Activated naive CD8-positive, alpha-beta T cell treated with anti-CD3 and anti-CD28 coated beads for 36 hours (primary cell): ENCODE measurements around the gene DHRSX. TPM values are rescaled to one million over a fixed set of nuclear protein-coding genes. Genes with fewer than 3 reads are reported as not detected.
"Not testable (repeated sequence)": the region's sequence is repeated elsewhere in the genome, so short reads cannot be mapped to it uniquely, and the experiment has no call there.

Source experiments
- DNase-seq: peaks from one replicate; pipeline ENCODE4 v3.0.0; 2021
- H3K27ac Mint-ChIP-seq: one replicate; pipeline ENCODE4 v1.8.0; 2022; ENCODE audit warnings: mild to moderate bottlenecking, moderate library complexity, mixed read lengths
- H3K27me3 Mint-ChIP-seq: one replicate; pipeline ENCODE4 v1.8.0; 2022; ENCODE audit warnings: mild to moderate bottlenecking, mixed read lengths
- H3K36me3 Mint-ChIP-seq: one replicate; pipeline ENCODE4 v1.8.0; 2021; ENCODE audit warnings: mild to moderate bottlenecking, mixed read lengths
- H3K4me1 Mint-ChIP-seq: one replicate; pipeline ENCODE4 v1.8.0; 2021; ENCODE audit warnings: mixed read lengths
- H3K4me3 Mint-ChIP-seq: one replicate; pipeline ENCODE4 v1.8.0; 2022; ENCODE audit warnings: mild to moderate bottlenecking, moderate library complexity, mixed read lengths
- H3K9me3 Mint-ChIP-seq: one replicate; pipeline ENCODE4 v1.8.0; 2022; ENCODE audit warnings: mixed read lengths
- total RNA-seq, 2 experiments: library from RNA; stranded (reverse); gene quantifications; one replicate each; pipeline ENCODE4 v1.2.3, GENCODE V29; 2021

DHRSX gene
- total RNA-seq, 2 experiments from 2014 or later, result 18.2 to 19.7 TPM

DNA sequence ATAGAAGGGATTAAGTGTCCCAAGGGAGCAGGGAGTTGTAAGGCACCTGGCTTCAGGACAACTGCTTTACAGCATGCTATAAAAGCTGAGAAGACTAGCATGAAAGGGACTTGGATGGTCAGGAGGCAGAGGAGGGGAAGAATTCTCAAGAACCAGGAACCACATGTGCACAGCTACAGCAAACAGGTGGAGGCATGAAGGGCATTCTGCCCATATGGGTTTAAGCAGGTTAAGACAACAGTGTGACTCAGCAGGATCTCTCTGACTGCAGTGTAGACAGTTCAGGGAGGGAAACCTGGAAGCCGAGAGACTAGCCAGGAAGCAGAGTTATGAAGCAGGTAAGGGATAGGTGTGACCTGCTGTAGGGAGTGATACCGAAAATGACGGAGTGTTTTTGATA lies 117.0 kb downstream of the DHRSX start:
- Mint-ChIP-seq H3K27ac (no peak overlapping the region), H3K27me3 (no peaks in the 10 kb centered on the region), H3K4me1 (no peaks in the 10 kb centered on the region), H3K9me3 (no peaks in the 10 kb centered on the region), H3K4me3 (no peak overlapping the region), H3K36me3 (peaks cover 9% of the 10 kb centered on the region)
- no peak for DNase-seq

GRCh38 chrX:2383144-2383543 lies 117.6 kb downstream of the DHRSX start:
- Mint-ChIP-seq H3K9me3 (no peaks in the 10 kb centered on the region), H3K4me3 (no peak overlapping the region), H3K27ac (no peak overlapping the region), H3K36me3 (peaks cover 10% of the 10 kb centered on the region), H3K27me3 (no peaks in the 10 kb centered on the region), H3K4me1 (no peaks in the 10 kb centered on the region)
- no peak for DNase-seq

DNA sequence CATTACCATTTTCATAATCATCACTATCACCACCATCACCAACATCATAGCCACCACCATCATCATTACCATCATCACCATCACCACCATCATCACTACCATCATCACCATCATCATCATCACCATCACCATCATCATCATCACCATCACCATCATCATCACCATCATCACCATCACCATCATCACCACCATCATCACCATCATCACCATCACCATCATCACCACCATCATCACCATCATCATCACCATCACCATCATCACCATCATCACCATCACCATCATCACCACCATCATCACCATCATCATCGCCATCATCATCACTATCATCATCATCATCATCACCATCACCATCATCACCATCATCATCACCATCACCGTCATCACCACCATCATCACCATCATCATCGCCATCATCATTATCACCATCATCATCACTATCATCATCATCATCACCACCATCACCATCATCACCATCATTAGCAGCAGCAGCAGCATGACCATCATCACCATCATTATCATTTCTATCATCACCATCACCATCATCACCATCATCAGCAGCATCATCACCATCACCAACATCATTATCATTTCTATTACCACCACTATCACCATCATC lies 118.2 kb downstream of the DHRSX start:
- not testable (repeated sequence) for DNase-seq, H3K27ac Mint-ChIP-seq, H3K27me3 Mint-ChIP-seq, H3K4me1 Mint-ChIP-seq, H3K9me3 Mint-ChIP-seq, H3K4me3 Mint-ChIP-seq
- H3K36me3 Mint-ChIP-seq, result peaks cover 13% of the 10 kb centered on the region

DNA sequence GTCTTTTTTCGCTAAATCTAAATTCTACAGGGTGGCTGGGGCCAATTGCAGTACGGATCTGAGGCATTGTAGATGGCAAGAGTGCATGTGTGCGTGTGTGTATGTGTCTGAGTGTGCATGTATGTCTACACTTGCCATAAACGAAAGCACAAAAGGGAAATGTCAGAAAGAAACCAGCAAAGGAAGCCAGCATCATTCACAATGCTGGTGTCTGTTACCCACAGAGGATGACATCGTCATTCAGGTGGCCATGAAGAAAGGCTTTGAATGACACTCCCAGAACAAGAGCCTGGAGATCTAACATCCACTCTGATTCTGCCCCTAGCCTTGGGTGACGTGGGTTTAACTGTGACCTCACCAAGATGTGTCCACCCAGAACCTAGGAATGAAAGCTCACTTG lies 124.6 kb downstream of the DHRSX start:
- H3K9me3 Mint-ChIP-seq, result no peaks in the 10 kb centered on the region
- H3K4me3 Mint-ChIP-seq, result no peak overlapping the region
- H3K27ac Mint-ChIP-seq, result no peak overlapping the region
- no peaks in the 10 kb centered on the region for H3K27me3 Mint-ChIP-seq
- peaks cover 4% of the 10 kb centered on the region for H3K4me1 Mint-ChIP-seq
- H3K36me3 Mint-ChIP-seq, result peaks cover 28% of the 10 kb centered on the region
- DNase-seq, result no peak

GRCh38 chrX:2374086-2374485 lies 126.7 kb downstream of the DHRSX start:
- no peak overlapping the region for H3K4me3 Mint-ChIP-seq
- peaks cover 29% of the 10 kb centered on the region for H3K36me3 Mint-ChIP-seq
- H3K27ac Mint-ChIP-seq, result no peak overlapping the region
- peaks cover 4% of the 10 kb centered on the region for H3K4me1 Mint-ChIP-seq
- H3K9me3 Mint-ChIP-seq, result no peaks in the 10 kb centered on the region
- H3K27me3 Mint-ChIP-seq, result no peaks in the 10 kb centered on the region
- DNase-seq, result no peak

DNA sequence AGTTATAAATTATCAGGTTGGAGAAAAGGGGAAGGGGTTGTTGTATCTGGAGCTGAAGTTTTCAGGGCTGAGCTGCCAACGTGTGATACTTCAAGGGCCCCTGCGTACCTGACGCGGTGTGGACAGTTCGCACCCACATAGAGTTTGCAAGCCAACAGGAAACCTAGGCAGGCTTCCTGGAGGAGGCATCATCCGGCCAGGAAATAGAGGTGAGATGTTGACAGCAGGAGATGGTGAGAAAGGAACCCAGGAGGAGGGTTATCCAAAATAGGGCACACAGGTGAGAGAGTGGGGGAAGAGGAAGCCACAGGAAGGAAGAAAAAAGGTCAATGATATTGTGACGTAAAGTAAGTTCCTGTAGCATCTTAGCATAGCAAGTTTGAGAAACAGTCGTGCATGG lies 127.2 kb downstream of the DHRSX start:
- Mint-ChIP-seq H3K9me3 (no peaks in the 10 kb centered on the region), H3K27ac (no peak overlapping the region), H3K36me3 (peaks cover 28% of the 10 kb centered on the region), H3K4me3 (no peak overlapping the region), H3K27me3 (no peaks in the 10 kb centered on the region), H3K4me1 (peaks cover 4% of the 10 kb centered on the region)
- no peak for DNase-seq

DNA sequence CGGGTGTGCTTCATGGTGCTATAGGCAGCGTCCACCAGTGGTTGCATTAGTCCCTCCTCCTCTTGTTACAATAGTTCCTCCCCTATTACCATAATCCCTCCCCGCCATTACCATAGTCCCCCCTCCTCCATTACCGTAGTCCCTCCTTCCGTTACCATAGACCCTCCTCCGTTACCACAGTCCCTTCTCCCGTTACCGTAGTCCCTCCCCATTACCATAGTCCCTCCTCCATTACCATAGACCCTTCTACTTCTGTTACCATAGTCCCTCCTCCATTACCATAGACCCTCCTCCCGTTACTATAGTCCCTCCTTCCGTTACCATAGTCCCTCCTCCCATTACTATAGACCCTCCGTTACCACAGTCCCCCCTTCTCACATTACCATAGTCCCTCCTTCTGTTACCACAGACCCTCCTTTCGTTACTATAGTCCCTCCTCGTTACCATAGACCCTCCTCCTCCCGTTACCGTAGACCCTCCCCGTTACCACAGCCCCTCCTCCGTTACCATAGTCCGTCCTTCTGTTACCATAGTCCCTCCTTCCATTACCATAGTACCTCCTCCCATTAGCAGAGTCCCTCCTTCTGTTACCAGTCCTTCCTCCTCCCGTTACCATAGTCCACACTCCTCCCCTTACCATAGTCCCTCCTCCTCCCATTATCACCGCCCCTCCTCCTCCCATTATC lies 129.6 kb downstream of the DHRSX start:
- no peak overlapping the region for H3K27ac Mint-ChIP-seq
- H3K4me3 Mint-ChIP-seq, result no peak overlapping the region

GRCh38 chrX:2370456-2370855 lies 130.3 kb downstream of the DHRSX start:
- peaks cover 28% of the 10 kb centered on the region for H3K36me3 Mint-ChIP-seq
- H3K9me3 Mint-ChIP-seq, result no peaks in the 10 kb centered on the region
- DNase-seq, result no peak
- H3K27ac Mint-ChIP-seq, result no peak overlapping the region
- no peaks in the 10 kb centered on the region for H3K27me3 Mint-ChIP-seq
- H3K4me1 Mint-ChIP-seq, result peaks cover 4% of the 10 kb centered on the region
- no peak overlapping the region for H3K4me3 Mint-ChIP-seq

More for the DNA sequence above, 129.6 kb downstream of the DHRSX start:
- Mint-ChIP-seq H3K36me3 (peaks cover 28% of the 10 kb centered on the region), H3K27me3 (no peaks in the 10 kb centered on the region), H3K9me3 (no peaks in the 10 kb centered on the region), H3K4me1 (peaks cover 4% of the 10 kb centered on the region)
- no peak for DNase-seq

GRCh38 chrX:2369206-2369605 lies 131.6 kb downstream of the DHRSX start:
- Mint-ChIP-seq H3K4me3 (no peak overlapping the region), H3K27ac (no peak overlapping the region), H3K27me3 (no peaks in the 10 kb centered on the region), H3K9me3 (peaks cover 3% of the 10 kb centered on the region), H3K36me3 (peaks cover 30% of the 10 kb centered on the region), H3K4me1 (peaks cover 4% of the 10 kb centered on the region)
- DNase-seq, result no peak

DNA sequence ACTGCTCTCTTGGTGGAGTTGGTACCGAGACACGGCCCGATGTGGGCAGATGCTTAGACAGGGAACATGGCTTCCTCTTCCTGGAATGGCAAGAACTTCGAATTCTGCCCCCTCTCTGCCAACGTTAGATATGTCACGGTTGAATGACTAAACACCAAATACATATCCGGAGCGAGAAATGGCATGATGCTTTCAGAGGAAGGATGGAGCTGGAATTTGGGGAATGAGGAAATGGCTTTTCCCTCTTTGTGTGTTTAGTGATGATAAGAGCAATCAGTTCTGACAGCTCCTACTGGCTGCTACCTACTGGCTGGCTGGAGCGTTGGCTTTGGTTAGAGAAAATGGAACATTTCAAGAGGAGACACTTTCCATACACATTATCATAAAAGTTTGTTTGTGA lies 140.0 kb downstream of the DHRSX start:
- DNase-seq, result no peak
- no peaks in the 10 kb centered on the region for H3K4me1 Mint-ChIP-seq
- no peak overlapping the region for H3K27ac Mint-ChIP-seq
- H3K9me3 Mint-ChIP-seq, result peaks cover 18% of the 10 kb centered on the region
- H3K27me3 Mint-ChIP-seq, result no peaks in the 10 kb centered on the region
- peaks cover 38% of the 10 kb centered on the region for H3K36me3 Mint-ChIP-seq
- H3K4me3 Mint-ChIP-seq, result no peak overlapping the region

DNA sequence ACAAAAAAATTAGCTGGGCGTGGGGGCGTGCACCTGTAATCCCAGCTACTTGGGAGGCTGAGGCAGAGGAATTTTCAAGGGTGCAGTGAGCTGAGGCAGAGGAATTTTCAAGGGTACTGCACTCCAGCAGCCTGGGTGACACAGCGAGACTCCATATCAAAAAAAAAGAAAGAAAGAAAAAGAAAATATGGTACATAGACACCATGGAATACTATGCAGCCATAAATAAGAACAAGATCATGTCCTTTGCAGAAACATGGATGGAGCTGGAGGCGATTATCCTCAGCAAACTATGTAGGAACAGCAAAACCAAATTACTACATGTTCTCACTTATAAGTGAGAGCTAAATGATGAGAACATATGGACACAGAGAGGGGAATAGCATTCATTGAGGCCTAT lies 141.3 kb downstream of the DHRSX start:
- H3K4me1 Mint-ChIP-seq, DNase-seq, H3K4me3 Mint-ChIP-seq, H3K27ac Mint-ChIP-seq, H3K27me3 Mint-ChIP-seq: not testable (repeated sequence)
- Mint-ChIP-seq H3K36me3 (peaks cover 44% of the 10 kb centered on the region), H3K9me3 (peaks cover 17% of the 10 kb centered on the region)

GRCh38 chrX:2351999-2352995 lies 148.5 kb downstream of the DHRSX start:
- Mint-ChIP-seq H3K9me3 (peaks cover 4% of the 10 kb centered on the region), H3K36me3 (peaks cover 40% of the 10 kb centered on the region), H3K27me3 (no peaks in the 10 kb centered on the region), H3K27ac (no peak overlapping the region), H3K4me1 (no peaks in the 10 kb centered on the region), H3K4me3 (no peak overlapping the region)
- DNase-seq, result no peak

DNA sequence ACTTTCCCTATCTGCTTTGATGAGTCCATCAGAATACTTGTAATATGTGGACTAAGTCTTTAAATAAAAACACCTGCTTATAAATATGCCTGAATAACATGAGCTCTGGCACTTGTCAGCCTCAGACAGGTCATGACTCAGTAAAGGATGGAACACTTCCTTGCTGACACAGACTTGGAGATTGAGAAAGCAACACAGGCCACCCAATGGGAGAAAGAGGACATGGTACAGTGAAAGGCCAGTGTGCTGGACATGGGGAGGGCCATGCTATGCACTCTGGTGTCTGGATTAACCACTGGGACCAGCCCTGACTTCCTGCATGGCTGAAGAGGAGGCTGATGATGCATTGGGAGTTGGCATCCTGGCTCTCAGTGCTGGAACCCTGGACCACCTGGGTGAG lies 149.5 kb downstream of the DHRSX start:
- H3K4me3 Mint-ChIP-seq, result no peak overlapping the region
- no peaks in the 10 kb centered on the region for H3K27me3 Mint-ChIP-seq
- no peak overlapping the region for H3K27ac Mint-ChIP-seq
- no peaks in the 10 kb centered on the region for H3K4me1 Mint-ChIP-seq
- peaks cover 47% of the 10 kb centered on the region for H3K36me3 Mint-ChIP-seq
- no peak for DNase-seq
- H3K9me3 Mint-ChIP-seq, result peaks cover 9% of the 10 kb centered on the region

GRCh38 chrX:2350703-2351102 lies 150.1 kb downstream of the DHRSX start:
- not testable (repeated sequence) for H3K9me3 Mint-ChIP-seq, H3K4me1 Mint-ChIP-seq, H3K27ac Mint-ChIP-seq, H3K27me3 Mint-ChIP-seq, H3K4me3 Mint-ChIP-seq, DNase-seq
- peaks cover 50% of the 10 kb centered on the region for H3K36me3 Mint-ChIP-seq

GRCh38 chrX:2350036-2350435 lies 150.7 kb downstream of the DHRSX start:
- not testable (repeated sequence) for H3K4me1 Mint-ChIP-seq, H3K9me3 Mint-ChIP-seq, H3K4me3 Mint-ChIP-seq, H3K27ac Mint-ChIP-seq, H3K27me3 Mint-ChIP-seq, DNase-seq
- peaks cover 55% of the 10 kb centered on the region for H3K36me3 Mint-ChIP-seq
